Measurements from ENCODE around the gene IL19. TPM values are rescaled to one million over a fixed set of nuclear protein-coding genes. Genes with fewer than 3 reads are reported as not detected.

The IL19 gene
- total and polyA plus RNA-seq, 9 of the 15 experiments (the other 6 are each of a cell fraction or from before 2014, with no cell fraction given) = not detected

DNA sequence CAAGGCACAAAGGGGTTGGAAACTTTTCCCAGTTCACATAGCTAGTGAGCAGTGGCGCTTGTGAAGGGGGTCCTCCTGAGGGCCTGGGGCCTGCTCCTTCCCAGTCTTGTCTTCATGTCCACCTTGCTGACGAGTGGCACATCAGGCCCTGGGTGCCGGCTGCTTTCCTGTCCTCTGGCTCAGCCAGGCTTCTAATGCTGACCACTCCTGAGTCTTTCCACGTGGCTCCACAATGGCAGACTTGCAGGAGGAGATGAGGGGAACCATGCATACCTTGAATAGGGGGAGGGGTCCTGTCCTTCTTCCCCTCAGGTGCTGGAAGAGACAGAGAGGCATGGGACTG lies 47.1 kb upstream of the IL19 start:
- in situ Hi-C loops (cut with MboI) = no loop called here

More for the DNA sequence above, 47.1 kb upstream of the IL19 start:
- CTCF ChIA-PET (ENCODE audit: low intra/inter-chr PET ratio) = interaction anchor here (0.5 to 1.0 kb wide), 2 partner anchors 10 to 191 kb away, joined by 3 read pairs; no protein-coding TSS in a partner anchor
- H3K79me2 ChIP-seq (ENCODE audit: control insufficient read depth, insufficient read depth, low read length) = peaks cover 72% of the 10 kb centered on the region
- 0 out of 4 replicates have a peak overlapping the region, but pooled peaks of 1 of the 2 experiments have one; percentile 16 for H3K9ac ChIP-seq (ENCODE audit: insufficient read depth in 1 of 2, low read depth in 2 of 2, low read length in 2 of 2)
- peaks cover 20 to 33% of the 10 kb centered on the region in 2 experiments for H3K4me1 ChIP-seq (replicated peaks in 1 of 2; ENCODE audit: control insufficient read depth in 2 of 2, insufficient read depth in 2 of 2, low read length in 2 of 2)
- no peaks in the 10 kb centered on the region; the same call in 2 of the 3 replicates for H3K36me3 ChIP-seq (ENCODE audit: control insufficient read depth, insufficient read depth, low read length)
- H3K27ac ChIP-seq (ENCODE audit: extremely low read depth, low read depth, low read length) = no peak overlapping the region
- peaks cover 35% of the 10 kb centered on the region for H4K20me1 ChIP-seq (replicated peaks; ENCODE audit: control insufficient read depth, insufficient read depth, low read length)
- TF ChIP-seq, protein P1, sequence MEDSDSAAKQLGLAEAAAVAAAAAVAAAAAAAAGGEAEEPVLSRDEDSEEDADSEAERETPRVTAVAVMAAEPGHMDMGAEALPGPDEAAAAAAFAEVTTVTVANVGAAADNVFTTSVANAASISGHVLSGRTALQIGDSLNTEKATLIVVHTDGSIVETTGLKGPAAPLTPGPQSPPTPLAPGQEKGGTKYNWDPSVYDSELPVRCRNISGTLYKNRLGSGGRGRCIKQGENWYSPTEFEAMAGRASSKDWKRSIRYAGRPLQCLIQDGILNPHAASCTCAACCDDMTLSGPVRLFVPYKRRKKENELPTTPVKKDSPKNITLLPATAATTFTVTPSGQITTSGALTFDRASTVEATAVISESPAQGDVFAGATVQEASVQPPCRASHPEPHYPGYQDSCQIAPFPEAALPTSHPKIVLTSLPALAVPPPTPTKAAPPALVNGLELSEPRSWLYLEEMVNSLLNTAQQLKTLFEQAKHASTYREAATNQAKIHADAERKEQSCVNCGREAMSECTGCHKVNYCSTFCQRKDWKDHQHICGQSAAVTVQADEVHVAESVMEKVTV (CRISPR knock-in tag; IDR thresholded peaks at IDR 0.05) = no peak
- no peaks in the 10 kb centered on the region for H3K9me3 ChIP-seq (replicated peaks; ENCODE audit: control insufficient read depth, insufficient read depth, low read depth, low read length)
- H3K27me3 ChIP-seq (ENCODE audit: control insufficient read depth in 2 of 2, insufficient read depth in 2 of 2, low read length in 2 of 2) = no peaks in the 10 kb centered on the region
- DNase-seq (ENCODE audit: extremely low read depth in 1 of 4, low spot score in 3 of 4) (no peak), FAIRE-seq (no peak), ATAC-seq (no peak)
- peaks cover 15% of the 10 kb centered on the region for H3K9me1 ChIP-seq (ENCODE audit: control insufficient read depth, insufficient read depth, low read length)
- no peak overlapping the region for H3K4me2 ChIP-seq (ENCODE audit: insufficient read depth, low read length)
- no TSS peak for BruUV-seq (replicated peaks)
- intact Hi-C loops (cut with micrococcal nuclease) = no loop called here
- 62% methylated on average over 4 of the region's 4 CpGs for WGBS (ENCODE audit: insufficient coverage, low coverage, missing lambda C conversion rate)
- no peak overlapping the region for H2AFZ ChIP-seq (ENCODE audit: low read depth, low read length)
- POLR2A ChIA-PET = interaction anchor here (0.6 to 1.1 kb wide), 2 partner anchors 36 to 232 kb away, joined by 3 read pairs; no protein-coding TSS in a partner anchor
- H3K4me3 ChIP-seq = no peak overlapping the region

Data from K562 (cell line).